ENCODE results near the gene ZNF423.

DNA sequence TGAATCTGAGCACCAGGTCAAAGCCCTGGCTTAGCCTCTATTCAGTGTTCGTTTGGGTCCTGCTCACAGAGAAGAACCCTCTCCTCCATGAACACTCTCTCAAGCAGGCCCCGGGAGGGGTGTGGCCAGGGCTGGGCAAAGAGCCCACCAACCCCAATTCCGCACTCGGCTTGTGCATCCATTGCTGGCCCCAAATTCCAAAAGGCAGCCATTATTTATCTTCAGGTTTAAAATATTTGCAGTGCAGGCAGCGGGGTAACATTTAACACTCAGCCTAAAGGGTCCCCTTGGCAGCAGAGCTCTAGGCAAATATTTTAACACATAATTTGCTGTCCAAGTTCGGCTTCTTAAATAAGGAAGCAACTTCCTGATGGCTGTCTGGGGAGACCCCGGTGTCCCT is 115.7 kb downstream of the ZNF423 start:
- TF ChIP-seq, protein P1, sequence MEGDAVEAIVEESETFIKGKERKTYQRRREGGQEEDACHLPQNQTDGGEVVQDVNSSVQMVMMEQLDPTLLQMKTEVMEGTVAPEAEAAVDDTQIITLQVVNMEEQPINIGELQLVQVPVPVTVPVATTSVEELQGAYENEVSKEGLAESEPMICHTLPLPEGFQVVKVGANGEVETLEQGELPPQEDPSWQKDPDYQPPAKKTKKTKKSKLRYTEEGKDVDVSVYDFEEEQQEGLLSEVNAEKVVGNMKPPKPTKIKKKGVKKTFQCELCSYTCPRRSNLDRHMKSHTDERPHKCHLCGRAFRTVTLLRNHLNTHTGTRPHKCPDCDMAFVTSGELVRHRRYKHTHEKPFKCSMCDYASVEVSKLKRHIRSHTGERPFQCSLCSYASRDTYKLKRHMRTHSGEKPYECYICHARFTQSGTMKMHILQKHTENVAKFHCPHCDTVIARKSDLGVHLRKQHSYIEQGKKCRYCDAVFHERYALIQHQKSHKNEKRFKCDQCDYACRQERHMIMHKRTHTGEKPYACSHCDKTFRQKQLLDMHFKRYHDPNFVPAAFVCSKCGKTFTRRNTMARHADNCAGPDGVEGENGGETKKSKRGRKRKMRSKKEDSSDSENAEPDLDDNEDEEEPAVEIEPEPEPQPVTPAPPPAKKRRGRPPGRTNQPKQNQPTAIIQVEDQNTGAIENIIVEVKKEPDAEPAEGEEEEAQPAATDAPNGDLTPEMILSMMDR (conservative IDR thresholded peaks at IDR 0.05 in 1 of 2, IDR thresholded peaks at IDR 0.05 in 1 of 2; ENCODE audit: extremely low read depth in 1 of 2, insufficient read depth in 1 of 2, low read depth in 1 of 2, low read length in 2 of 2) = no peak
- no peak for TF ChIP-seq EZH2 (IDR thresholded peaks at IDR 0.05; ENCODE audit: borderline replicate concordance, low read length)
